GM12801 (cell line): ENCODE data around the gene SHOX.

ENCODE experiments used
- CTCF ChIP-seq: IDR thresholded peaks from one replicate; pipeline ENCODE4 v1.5.1; 2011; ENCODE audit warnings: control low read depth; ENCODE audit not compliant: insufficient read length; ENCODE audit errors: extremely low read depth

SHOX gene

GRCh38 chrX:621705-622503 lies 8.7 kb upstream of the SHOX start:
- TF ChIP-seq CTCF, result no peak

GRCh38 chrX:623268-623598 lies 7.4 kb upstream of the SHOX start:
- no peak for TF ChIP-seq CTCF

DNA sequence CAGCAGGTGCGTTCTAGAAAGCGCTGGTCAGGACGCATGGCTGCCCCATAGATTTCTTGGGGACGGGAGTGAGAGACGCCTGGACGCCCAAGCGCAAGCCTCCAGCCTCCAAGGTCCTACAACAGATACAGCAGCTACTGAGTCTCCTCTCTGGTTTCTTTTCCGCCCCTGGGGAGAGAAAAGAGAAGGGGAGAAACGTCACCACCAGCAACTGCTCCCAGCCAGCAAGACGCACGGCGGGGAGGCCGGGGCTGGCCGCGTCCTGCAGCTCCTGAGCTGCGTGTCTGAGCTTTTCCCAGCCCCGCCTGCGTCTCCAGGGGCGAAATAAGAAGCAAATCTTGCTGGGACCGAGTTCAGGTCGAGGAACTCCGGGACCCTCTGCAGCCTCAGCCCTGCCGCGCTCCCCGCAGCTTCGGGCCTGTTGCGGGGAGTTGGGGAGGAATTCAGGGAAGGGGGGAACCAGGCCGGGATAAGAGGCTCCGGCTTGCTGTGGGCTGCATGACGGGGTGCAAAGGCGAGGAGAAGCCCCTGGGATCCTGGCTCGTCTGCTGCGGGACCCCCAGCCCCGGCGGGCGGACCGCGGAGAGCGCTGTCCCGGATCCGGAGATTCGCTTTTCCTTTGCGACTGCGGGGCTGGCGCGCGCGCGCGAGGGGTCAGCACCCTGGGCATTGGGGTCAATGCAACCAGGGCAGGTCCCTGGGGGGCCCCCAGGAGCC lies 6.8 kb upstream of the SHOX start:
- TF ChIP-seq CTCF, result no peak

- no peak for TF ChIP-seq CTCF
Observed at GRCh38 chrX:625137-625691, 5.4 kb upstream of the SHOX start.

DNA sequence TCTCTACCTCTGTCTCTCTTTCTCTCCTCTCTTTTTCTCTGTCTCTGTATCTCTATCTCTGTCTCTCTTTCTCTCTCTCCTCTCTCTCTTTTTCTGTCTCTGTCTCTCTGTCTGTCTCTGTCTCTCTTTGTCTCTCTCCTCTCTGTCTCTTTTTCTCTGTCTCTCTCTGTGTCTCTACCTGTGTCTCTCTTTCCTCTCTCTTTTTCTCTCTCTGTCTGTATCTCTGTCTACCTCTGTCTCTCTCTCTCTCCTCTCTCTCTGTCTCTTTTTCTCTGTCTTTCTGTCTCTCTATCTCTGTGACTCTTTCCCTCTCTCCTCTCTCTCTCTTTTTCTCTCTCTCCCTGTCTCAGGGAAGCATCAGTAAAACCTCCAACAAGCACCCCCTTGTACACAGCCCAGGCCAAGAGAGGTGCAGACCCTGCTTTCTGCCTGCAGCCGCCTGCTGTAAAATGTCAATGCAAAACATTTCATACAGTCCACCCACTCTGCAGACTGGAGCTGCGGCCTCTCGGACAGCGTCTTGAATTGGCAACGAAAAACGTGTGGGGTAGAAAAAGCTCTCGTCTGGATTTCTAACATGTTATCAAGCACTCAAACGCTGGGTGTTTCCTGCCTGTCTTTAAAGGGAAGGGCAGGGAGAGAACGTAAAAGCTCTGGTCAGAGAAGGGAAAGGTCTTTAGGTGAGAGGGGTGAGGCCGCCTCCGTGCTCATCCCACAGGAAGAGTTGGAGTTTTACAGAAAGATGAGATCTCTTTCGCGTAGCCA lies 3.7 kb upstream of the SHOX start:
- no peak for TF ChIP-seq CTCF

DNA sequence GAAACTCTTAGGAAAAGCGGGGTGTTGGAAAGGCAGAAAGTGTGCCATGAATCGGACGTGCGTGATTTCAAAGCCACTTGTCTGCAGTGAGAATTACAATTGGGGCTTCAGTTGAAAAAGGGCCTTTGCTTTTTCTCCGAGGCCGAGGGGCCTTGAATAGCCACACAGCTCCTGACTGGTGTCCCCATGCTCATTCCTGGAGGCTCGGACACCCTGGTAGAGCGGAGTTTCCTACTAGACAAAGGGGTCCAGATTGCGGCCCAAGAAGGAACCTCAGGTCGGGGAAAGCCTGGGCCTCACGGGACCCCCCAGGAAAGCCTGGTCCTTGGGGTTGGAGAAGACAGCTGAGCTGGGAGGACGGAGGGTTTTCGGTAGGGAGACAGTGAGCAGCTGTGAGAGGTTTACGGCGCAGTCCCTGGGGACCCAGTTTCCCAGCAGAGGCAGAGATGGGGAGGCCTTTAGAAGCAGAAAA lies 3.0 kb upstream of the SHOX start:
- TF ChIP-seq CTCF, result no peak

DNA sequence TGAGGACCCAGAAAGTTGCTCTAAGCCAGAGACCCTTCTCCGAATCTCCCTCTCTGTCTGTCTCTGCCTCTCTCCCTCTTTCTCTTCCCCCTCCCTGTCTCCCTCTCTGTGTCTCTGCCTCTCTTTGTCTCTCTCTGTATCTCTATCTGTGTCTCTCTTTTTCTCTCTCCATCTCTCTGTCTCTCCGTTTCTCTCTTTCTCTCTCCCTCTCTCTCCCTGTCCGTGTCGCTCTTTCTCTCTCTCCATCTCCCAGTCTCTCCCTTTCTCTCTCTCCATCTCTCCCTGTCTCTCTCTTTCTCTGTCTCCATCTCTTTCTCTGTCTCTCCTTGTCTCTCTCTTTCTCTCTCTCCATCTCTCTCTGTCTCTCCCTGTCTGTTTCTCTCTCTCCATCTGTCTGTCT lies 2.6 kb upstream of the SHOX start:
- TF ChIP-seq CTCF, result no peak
